ENCODE data around the gene IRF4.
"Not testable (repeated sequence)": the region's sequence is repeated elsewhere in the genome, so short reads cannot be mapped to it uniquely, and the experiment has no call there.

Gene IRF4

DNA sequence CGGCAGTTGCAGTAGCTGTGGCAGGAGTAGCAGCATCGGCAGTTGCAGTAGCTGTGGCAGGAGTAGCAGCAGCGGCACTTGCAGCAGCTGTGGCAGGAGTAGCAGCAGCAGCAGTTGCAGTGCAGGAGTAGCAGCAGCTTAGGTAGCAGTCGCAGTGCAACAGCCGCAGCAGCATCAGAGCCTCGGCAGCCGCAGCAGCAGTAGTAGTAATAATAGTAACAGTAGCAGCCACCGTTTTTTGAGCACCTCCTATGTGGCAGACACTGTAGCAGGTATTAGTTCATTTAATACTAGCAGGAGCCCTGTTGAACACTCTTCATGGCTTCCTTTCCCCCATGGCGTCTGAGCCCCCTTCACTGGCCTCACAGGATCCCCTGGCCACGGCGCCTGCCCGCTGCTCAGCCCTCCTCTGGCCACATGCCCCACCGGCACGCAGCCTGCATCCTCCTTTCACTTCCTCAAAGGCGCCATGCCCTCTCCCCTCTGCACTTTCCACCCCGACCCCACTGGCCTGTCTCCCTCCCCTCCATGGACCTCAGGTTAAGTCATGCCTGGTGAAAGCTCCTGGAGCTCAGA is 19.1 kb upstream of the IRF4 start:
- no peak for TF ChIP-seq CTCF (IDR thresholded peaks at IDR 0.05; ENCODE audit: control insufficient read depth, insufficient read depth, low read depth, low read length, missing control alignments)
- DNase-seq (ENCODE audit: low read depth): no peak
- H3K4me3 ChIP-seq (ENCODE audit: control insufficient read depth, low read depth, low read length): no peak overlapping the region

- H3K4me3 ChIP-seq (ENCODE audit: control insufficient read depth, low read depth, low read length): no peak overlapping the region
- TF ChIP-seq CTCF (IDR thresholded peaks at IDR 0.05; ENCODE audit: control insufficient read depth, insufficient read depth, low read depth, low read length, missing control alignments): no peak
- DNase-seq (ENCODE audit: low read depth): no peak
Measured at GRCh38 chr6:373031-373430, 18.5 kb upstream of the IRF4 start.

DNA sequence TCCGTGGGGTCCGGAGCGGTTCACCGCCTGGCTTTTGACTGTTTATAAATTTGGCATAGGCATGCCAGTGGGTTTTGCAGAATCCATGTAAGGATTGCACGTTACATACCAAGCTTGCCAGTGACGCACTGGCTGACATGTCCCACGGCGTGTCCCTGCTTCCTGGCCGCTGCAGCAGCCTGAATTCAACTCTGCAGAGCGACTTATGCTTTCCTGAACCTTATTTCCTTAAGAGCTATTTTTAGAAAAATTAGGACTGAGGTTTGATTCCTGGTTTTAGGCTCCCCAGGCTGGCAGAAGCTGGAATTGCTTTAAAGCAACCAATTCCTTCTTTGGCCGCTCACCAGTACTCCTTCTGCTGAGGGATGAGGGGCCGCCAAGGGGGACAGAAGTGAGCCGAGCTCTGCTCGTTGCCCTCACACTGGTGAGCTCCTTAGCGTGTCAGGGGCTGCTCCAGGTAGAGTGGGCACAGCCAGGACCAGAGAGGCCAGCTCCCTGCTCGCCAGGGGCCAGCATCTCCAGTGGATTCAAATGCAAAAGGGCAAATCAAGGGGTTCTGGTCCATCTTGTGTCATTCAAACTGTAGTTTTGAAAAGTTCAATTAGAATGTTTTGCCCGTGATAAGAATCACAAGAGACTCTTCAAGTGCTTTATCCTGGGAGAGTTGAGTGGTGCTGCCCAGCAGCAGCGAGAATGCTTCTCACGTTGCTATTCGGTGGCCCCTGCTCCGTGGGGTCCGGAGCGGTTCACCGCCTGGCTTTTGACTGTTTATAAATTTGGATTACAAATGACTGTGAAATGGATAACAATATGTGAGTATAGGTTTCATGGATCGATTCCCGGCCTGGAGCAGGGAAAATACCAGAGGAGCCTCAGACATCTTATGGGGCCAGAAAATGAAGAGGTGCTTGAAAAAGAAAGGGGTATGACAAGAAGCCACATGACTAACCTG is 17.5 kb upstream of the IRF4 start:
- H3K4me3 ChIP-seq (ENCODE audit: control insufficient read depth, low read depth, low read length): no peak overlapping the region
- peak; percentile 34 for TF ChIP-seq CTCF (IDR thresholded peaks at IDR 0.05; ENCODE audit: control insufficient read depth, insufficient read depth, low read depth, low read length, missing control alignments)

DNA sequence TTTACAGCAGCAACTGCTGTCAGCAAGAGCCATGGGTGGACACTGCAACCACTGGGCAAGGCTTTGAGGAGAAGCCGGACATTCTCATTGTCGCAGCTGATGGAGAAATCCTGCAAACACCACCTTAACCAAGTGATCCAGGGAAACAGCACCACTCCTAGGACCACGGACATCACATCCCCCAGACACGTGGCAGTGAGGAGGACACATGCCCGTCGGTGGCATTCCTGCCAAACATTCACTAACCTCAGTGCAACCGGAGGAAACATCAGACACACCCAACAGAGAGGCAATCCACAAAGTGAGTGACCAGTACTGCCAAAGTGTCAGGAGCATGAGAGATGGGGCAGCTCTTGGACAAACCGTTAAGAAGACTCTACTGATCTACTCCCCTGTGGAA is 16.6 kb upstream of the IRF4 start:
- DNase-seq (ENCODE audit: low read depth): no peak
- no peak overlapping the region for H3K4me3 ChIP-seq (ENCODE audit: control insufficient read depth, low read depth, low read length)
- no peak for TF ChIP-seq CTCF (IDR thresholded peaks at IDR 0.05; ENCODE audit: control insufficient read depth, insufficient read depth, low read depth, low read length, missing control alignments)

More for the DNA sequence above, 17.5 kb upstream of the IRF4 start:
- no peak for DNase-seq (ENCODE audit: low read depth)

DNA sequence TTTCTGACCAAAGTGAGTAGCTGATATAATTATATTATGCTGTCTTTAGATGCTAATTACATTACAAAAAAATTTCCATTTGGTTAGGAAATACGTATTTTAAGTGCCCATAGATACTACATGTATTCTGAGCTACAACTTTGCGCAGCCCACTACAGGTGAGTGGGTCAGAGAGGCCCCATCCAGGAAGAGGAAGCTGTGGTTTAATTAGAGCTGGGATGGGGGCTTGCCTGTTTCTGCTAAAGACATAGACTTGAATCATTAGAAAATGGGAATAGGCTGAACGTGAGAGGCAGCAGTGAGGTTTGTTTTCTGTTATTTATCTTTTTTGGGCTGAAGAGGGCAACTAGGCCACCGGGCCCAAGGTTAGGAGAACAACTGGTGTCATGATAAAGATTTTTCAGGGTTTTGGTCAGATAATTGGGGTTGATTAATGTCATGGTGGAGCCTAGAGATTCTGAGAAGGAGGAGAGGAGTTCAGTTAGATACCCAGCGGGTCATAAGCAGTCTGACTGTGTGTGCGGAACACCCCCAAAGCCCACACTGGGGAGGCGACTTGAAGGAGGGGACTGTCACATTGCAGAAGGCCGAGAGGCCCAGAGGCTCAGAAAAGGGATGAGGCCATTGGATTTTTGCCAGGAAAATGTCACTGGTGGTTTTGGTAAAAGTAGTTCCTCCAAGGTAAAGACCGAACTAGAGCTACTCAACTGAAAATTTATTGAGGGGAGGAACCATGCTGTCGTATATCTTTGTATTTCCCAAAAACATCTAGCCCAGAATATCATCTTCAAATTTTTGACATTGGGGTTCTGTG is 14.5 kb upstream of the IRF4 start:
- no peak overlapping the region for H3K4me3 ChIP-seq (ENCODE audit: control insufficient read depth, low read depth, low read length)
- DNase-seq (ENCODE audit: low read depth): no peak
- TF ChIP-seq CTCF (IDR thresholded peaks at IDR 0.05; ENCODE audit: control insufficient read depth, insufficient read depth, low read depth, low read length, missing control alignments): no peak

DNA sequence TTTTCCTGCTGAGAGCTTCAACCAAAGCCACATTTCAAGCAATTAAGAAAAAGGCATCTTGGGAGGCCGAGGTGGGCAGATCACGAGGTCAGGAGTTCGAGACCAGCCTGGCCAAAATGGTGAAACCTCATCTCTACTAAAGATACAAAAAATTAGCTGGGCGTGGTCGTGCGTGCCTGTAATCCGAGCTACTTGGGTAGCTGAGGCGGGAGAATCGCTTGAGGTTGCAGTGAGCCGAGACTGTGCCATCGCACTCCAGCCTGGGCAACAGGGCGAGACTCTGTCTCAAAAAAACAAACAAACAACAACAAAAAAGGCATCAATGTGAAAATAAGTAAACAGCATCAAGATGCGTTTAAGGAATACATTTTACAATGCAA is 13.9 kb upstream of the IRF4 start:
- DNase-seq (ENCODE audit: low read depth); H3K4me3 ChIP-seq (ENCODE audit: control insufficient read depth, low read depth, low read length): not testable (repeated sequence)

All from AG09309 (cell line).